Measurements from ENCODE around the gene KIZ.

Gene KIZ

GRCh38 chr20:21234806-21235483 is 109.1 kb downstream of the KIZ start:
- no peak for DNase-seq (ENCODE audit: low spot score)
- TF ChIP-seq CTCF (IDR thresholded peaks at IDR 0.05; ENCODE audit: extremely low read depth, missing control alignments): no peak

GRCh38 chr20:21235484-21236445 is 109.9 kb downstream of the KIZ start:
- peak; percentile 56 for DNase-seq (ENCODE audit: low spot score)
- peak; percentile 89 for TF ChIP-seq CTCF (IDR thresholded peaks at IDR 0.05; ENCODE audit: extremely low read depth, missing control alignments)

- no peak for TF ChIP-seq CTCF (IDR thresholded peaks at IDR 0.05; ENCODE audit: extremely low read depth, missing control alignments)
- DNase-seq (ENCODE audit: low spot score): no peak
Observed at GRCh38 chr20:21237956-21238799, 112.3 kb downstream of the KIZ start.

- no peak for TF ChIP-seq CTCF (IDR thresholded peaks at IDR 0.05; ENCODE audit: extremely low read depth, missing control alignments)
- no peak for DNase-seq (ENCODE audit: low spot score)
Observed at GRCh38 chr20:21238818-21239536, 113.1 kb downstream of the KIZ start.

- no peak for TF ChIP-seq CTCF (IDR thresholded peaks at IDR 0.05; ENCODE audit: extremely low read depth, missing control alignments)
Observed at GRCh38 chr20:21240394-21240793, 114.5 kb downstream of the KIZ start.

GRCh38 chr20:21241406-21241805 is 115.5 kb downstream of the KIZ start:
- no peak for DNase-seq (ENCODE audit: low spot score)
- TF ChIP-seq CTCF (IDR thresholded peaks at IDR 0.05; ENCODE audit: extremely low read depth, missing control alignments): no peak

More at GRCh38 chr20:21240394-21240793, 114.5 kb downstream of the KIZ start:
- DNase-seq (ENCODE audit: low spot score): no peak

All from GM20000 (cell line).